Fibroblast of mammary gland (primary cell): ENCODE results near the gene PATJ.
"Not testable (repeated sequence)": the region's sequence is repeated elsewhere in the genome, so short reads cannot be mapped to it uniquely, and the experiment has no call there.

Experiments used
- DNase-seq: peaks from one replicate; pipeline ENCODE4 v3.0.0-alpha.2; 2010; ENCODE audit warnings: low read depth
- H3K4me3 ChIP-seq: 2 replicates; pipeline ENCODE4 v1.5.1; 2011; ENCODE audit warnings: low read depth, mild to moderate bottlenecking, low read length, moderate library complexity; ENCODE audit not compliant: control insufficient read depth
- CTCF ChIP-seq: conservative IDR thresholded peaks from 2 replicates; pipeline ENCODE4 v1.5.1; 2011; ENCODE audit warnings: low read depth, low read length, inconsistent platforms; ENCODE audit not compliant: control insufficient read depth, insufficient read depth

Gene PATJ, protein sequence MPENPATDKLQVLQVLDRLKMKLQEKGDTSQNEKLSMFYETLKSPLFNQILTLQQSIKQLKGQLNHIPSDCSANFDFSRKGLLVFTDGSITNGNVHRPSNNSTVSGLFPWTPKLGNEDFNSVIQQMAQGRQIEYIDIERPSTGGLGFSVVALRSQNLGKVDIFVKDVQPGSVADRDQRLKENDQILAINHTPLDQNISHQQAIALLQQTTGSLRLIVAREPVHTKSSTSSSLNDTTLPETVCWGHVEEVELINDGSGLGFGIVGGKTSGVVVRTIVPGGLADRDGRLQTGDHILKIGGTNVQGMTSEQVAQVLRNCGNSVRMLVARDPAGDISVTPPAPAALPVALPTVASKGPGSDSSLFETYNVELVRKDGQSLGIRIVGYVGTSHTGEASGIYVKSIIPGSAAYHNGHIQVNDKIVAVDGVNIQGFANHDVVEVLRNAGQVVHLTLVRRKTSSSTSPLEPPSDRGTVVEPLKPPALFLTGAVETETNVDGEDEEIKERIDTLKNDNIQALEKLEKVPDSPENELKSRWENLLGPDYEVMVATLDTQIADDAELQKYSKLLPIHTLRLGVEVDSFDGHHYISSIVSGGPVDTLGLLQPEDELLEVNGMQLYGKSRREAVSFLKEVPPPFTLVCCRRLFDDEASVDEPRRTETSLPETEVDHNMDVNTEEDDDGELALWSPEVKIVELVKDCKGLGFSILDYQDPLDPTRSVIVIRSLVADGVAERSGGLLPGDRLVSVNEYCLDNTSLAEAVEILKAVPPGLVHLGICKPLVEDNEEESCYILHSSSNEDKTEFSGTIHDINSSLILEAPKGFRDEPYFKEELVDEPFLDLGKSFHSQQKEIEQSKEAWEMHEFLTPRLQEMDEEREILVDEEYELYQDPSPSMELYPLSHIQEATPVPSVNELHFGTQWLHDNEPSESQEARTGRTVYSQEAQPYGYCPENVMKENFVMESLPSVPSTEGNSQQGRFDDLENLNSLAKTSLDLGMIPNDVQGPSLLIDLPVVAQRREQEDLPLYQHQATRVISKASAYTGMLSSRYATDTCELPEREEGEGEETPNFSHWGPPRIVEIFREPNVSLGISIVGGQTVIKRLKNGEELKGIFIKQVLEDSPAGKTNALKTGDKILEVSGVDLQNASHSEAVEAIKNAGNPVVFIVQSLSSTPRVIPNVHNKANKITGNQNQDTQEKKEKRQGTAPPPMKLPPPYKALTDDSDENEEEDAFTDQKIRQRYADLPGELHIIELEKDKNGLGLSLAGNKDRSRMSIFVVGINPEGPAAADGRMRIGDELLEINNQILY (N-terminal part only)

DNA sequence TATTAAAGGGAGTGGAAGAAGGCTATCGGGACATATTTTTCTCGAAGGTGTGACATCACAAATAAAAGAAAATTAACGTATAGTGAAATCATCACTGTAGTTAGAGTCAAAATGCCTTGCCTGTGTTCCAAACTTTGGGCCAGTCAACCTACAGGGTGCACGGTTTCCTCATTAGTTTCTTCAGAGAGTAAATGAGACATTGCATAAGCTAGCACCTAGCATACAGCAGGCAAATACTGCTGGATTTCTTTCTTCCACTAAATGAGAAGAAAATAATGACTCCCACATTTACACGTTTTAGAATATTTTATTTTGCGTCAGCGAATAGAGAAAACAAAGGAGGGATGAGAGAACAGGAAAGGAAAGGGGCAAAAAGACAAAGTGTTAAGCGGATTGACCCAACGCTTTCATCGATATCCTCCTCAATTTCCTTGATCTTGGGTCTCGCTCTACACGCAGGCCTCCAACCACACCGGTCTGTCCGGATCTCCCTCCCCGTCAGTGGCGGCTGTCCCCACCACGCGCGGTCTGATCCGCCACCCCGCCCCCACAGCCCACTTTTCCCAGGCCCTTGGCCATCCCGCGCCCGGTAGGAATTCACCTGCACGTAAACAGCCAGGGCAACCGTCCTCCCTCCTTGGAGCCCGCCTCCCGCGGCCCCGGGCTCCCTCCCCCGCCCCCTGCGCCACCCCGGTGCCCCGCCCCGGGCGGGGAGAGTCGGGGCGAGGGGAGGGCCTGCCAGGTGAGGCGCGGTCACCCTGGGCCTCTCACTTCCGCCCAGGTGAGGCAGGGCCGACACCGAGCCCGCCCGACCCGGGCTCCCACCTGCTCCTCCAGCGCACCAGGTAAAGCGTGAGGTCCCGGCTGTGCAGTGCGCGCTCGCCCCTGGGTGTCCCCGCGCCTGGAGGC lies at the start of gene PATJ:
TSS of gene PATJ (plus strand) at position 770 of the 909 bp plus-strand sequence. CDS start 20,413 bp downstream, outside the sequence.
- no peak for TF ChIP-seq CTCF
- DNase-seq = no peak
- H3K4me3 ChIP-seq = peak within 1 kb of the TSS; percentile 66

DNA sequence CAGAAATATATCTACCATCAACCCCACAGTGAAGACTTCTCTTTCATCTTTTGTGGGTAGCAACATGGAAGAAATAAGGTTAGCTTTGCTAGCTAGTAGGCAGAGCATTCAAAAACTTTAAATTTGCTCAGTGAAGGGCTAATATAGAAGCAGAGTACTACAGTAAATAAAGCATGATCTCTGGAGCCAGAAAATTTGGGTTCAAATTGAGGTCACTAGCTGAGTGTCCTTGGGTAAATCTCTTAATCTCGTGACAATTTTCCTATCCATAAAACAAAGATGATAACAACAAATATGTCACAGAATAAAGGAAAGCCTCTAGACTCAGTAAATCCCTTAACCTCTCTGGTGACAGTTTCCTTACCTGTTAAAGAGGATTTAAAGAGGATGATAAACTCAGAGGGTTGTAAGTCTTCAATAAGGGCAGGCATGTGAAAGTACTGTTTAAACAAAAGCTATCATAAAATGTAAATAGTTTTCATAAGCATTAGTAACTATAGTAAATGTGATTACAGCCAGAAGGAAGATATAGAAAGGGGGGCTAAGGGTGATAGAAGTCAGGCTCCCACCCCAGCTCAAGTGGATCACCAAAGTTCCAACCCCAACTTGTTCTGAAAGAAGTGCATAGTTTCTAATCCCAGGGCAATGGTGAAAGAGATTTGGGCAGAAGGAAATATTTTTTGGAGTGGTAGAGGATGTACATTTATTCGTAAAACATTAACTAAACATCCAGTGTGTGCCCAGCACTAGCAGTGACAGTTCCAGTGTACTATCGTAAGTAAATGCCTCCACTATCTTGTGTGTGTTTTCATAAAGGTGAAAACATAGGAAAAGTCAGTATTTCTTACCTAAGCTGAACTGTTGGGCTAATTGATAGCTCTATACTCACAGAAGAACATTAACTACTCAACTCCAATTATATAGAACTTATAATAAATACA lies 42.1 kb upstream of the PATJ start:
- no peak overlapping the region for H3K4me3 ChIP-seq
- no peak for DNase-seq
- no peak for TF ChIP-seq CTCF

DNA sequence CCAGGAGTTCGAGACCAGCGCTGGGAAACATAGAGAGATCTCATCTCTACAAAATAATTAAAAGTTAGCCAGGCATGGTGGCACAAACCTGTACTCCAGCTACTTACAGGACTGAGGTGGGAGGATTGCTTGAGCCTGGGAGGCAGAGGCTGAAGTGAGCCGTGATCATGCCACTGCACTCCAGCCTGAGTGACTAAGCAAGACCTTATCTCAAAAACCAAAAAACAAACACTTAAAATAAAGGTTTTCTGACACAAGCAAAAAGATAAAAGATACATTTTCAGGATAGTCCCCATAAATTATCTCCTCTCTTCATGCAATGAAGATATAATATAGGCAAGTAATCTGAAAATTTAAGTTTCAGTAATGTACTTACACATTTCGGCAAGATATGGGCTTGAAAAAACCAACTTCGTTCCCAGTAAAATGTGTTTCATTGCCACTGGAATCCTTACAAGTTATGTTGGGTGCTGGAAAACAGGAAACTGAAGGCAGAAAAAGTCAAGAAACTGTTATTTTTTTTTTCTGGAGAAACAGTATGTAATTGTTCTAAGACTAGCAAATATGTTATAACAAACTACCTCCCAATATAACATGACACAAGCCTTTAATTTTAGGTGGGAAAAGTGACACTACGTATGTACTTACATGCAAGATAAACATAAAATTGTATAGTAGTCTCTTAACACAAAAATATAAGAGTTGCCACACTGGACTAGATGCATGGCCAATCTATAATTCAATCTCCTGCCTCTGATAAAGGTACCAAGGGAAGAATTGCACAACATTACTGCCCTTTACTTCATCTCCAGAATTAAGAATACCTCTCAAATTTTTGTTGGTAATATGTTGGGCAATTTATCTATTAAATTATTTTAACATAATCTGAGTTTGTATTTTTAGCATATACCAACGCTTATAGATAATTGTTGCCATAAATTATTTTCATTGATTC lies 33.0 kb upstream of the PATJ start:
- DNase-seq = no peak
- TF ChIP-seq CTCF = no peak
- no peak overlapping the region for H3K4me3 ChIP-seq

DNA sequence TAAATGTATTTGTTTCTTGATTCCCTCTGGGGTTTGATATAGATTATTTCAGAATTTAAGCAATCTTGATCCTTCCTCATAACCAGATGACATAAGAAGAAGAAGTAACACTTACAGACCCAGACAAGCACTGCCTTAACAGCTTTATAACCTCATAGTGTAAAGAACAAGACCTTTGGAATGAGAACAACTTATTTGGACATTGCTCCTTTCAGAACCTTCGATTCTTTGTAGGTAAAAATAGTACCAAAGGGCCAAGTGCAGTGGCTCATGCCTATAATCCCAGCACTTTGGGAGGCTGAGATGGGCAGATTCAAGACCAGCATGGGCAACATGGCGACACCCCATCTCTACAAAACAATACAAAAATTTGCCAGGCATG lies 32.4 kb upstream of the PATJ start:
- H3K4me3 ChIP-seq = no peak overlapping the region
- no peak for DNase-seq
- TF ChIP-seq CTCF = no peak

GRCh38 chr1:61711257-61711656 lies 31.0 kb upstream of the PATJ start:
- DNase-seq = peak; percentile 52
- H3K4me3 ChIP-seq = not testable (repeated sequence)
